Nucleus accumbens (tissue), 56 donors: Measurements from ENCODE around the gene ZNRF3.
"Not testable (repeated sequence)": the region's sequence is repeated elsewhere in the genome, so short reads cannot be mapped to it uniquely, and the experiment has no call there.

ENCODE experiments used
- DNase-seq, 56 donors: peaks; one replicate each; lab custom pipeline; 2025; lab: John Stamatoyannopoulos, UW

The ZNRF3 gene

DNA sequence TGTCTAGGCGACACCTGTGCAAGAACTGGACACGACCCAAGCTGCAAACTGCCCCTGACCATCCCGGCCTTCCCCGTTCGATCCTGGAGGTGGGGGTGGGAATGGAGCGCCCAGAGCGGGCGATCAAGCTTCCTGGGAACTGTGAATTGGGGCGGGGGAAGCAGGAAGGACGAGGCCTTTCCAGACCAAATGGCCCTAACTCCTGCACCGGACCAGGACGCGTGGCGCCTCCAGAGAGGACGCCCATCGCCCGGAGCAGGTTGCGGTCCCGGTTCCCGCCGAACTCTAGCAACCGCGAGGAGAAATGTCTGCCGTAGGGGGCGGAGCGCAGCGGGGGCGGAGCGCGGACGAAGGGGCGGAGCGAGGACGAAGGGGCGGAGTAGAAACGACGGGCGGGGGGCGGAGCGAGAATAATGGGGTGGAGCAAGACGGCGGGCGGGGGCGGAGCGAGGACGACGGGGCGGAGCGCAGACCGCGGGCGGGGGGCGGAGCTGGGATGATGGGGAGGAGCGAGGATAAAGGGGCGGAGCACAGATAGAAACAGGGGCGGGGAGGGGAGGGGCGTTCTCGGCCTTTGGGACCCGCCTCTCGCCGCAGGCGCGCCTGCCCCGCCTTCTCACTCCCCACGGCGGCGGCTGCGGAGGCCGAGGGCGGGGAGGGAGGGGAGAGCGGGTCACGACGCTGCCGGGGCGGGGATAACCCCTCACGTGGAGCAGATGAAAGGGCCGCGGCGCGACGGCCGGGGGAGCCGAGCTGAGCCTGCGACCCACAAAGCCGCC is at the start of gene ZNRF3:
Gene ZNRF3, plus strand, starts transcription at position 695 of the 779 bp plus-strand sequence. CDS start 195 bp downstream, outside the sequence.
- DNase-seq, result peak; percentile 69 to 98 (median 95)

DNA sequence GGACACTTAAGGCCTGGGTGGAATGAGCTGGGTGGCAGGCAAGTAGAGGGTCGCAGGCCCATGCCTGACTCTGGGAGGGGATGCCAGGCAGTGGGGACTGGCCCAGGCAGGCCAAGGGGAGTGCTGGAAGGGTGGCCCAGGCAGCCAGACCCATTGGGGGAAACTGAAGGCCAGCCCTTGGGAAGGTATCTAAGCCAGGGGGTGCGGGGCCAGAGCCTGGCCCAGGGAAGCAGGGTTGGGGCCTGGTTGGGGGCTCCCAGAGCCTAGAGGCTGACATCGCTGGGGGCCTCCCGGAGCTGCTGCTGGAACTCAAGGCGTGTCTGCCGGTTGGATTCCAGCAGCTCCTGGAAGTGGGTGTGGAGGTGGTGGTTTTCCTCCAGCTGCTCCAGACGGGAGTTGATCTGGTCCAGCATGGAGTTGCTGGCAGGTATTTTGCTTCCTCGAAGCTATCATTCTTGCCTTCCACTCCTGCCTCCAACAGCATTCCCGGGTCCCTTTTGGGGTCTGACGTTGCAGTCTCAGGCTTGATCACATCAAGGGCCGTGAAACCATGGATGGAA is 47.7 kb upstream of the ZNRF3 start:
- DNase-seq, result no peak

DNA sequence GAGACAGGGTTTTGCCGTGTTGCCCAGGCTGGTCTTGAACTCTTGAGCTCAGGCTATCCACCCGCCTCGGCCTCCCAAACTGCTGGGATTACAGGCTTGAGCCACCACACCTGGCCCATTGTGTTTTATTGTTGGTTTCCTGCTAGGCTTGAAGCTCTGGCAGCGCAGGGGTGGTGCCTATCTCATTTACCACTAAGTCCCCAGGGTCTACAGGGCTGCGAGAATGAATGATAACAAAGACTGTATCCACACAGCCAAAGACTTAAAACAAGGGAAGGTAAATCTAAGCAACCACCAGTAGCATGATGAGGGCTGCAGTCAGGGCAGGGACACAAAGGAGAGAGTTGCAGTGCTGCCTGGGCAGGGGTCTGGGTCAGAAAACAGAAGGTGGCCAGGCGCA is 45.7 kb upstream of the ZNRF3 start:
- no peak for DNase-seq

DNA sequence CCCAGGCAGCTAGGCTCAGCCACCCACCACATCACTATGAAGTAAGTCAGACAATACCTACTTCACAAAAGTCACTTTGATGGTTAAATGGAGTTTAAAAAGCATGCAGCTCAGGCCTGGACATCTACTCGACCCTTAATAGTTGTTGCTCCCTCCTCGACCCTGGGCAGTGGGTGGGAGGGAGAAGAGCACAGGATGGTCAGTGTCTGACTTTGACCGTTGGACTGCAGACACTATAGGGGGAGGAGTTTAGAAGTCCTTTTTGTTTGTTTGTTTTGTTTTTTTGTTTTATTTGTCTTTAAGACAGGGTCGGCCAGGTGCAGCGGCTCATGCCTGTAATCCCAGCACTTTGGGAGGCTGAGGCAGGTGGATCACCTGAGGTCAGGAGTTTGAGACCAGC is 44.4 kb upstream of the ZNRF3 start:
- DNase-seq, result no peak

DNA sequence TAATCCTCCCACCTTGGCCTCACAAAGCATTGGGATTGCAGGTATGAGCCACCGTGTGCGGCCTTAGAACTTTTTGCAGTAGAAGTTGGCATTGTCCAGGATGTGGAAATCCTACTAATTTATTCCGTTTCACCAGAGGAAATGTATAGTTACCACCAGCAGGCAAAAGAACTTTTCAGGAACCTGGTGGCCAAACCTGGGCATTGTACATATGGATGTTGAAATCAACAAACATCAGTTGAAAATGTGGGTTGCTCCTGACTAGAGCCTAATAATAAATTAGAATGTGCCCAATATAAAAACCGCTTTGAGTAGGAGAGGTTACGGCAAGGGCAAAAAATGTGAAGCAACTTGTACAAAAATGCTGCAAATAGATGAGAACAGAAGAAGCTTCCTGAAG is 42.3 kb upstream of the ZNRF3 start:
- DNase-seq, result no peak

DNA sequence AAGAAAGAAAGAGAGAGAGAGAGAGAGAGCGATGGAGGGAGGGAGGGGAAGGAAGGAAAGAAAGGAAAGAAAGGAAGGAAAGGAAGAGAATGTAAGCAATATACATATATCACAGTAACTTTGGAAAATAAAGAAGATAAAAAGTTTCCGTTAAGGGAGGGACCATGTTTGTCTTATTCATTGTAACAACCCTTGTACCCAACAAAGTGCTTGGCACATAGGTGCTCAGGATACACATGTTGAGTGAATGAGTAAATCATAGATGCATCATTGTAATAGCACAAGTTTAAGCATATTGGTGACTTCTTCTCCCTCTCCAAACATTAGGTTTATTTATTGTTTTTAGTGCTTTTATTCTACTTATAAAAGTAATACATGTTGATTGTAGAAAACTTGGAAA is 39.7 kb upstream of the ZNRF3 start:
- DNase-seq, result no peak

DNA sequence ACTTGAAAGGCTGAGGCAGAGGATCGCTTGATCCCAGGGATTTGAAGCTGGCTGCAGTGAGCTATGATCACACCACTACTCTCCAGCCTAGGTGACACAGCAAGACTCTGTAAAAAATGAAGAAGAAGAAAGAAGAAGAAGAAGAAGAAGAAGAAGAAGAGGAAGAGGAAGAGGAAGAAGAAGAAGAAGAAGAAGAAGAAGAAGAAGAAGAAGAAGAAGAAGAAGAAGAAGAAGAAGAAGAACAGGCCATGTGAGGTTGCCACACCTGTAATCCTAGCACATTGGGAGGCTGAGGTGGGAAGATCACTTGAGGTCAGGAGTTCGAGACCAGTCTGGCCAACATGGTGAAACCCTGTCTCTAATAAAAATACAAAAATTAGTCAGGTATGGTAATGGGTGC is 39.1 kb upstream of the ZNRF3 start:
- not testable (repeated sequence) for DNase-seq

DNA sequence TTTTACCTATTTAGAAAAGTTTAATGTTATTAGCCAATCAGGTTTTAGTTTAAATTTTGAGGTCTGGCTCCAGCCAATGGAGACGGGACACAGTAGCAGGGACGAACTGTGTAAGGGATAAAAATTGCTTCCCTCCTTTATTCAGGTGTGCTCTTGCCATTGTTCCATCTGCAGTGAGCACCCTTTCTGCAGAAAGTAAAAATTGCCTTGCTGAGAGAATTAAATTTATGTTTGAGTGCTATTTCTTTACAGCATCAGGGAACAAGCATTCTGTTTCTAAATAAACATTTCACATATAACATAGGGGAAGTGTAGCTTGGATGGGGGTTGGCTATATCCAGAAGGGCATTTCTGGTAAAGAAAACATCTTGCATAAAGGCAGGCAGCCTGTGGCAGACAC is 36.4 kb upstream of the ZNRF3 start:
- no peak for DNase-seq

DNA sequence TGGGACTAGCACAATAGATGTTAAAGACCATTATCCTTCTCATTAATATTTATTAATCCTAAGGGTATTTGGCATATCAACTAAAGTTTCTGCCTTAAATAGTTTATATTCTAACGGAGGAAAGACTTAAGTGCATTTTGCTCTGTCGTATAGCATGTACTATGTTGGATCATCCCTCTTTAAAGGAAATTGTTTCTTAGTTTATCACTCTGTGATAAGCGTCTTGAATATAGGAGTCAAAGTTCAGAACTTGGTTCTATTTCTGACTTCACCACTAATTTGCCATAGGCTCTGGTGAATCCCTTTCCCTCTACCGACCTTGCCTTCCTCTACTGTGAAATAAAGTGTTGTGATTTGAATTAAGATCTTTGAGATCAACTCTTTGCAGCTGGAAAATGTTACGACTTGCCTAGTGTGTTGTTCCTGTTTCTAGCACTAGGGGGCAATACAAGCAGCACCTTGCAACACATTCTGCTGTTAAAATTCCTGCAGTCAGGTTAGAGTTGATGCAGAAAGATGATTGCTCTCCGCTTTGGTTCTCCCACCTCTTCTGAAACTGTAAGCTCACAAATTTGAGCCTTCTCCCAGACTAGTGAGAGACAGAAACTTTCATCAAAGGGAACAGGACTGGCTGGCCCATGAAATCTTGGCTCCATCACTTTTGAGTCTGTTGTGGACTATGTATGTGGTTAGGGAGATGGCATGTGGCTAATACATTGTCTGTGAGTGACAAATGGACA is 27.8 kb upstream of the ZNRF3 start:
- DNase-seq, result peak in 37 of 56 donors; percentile 1 to 69 (median 15)

DNA sequence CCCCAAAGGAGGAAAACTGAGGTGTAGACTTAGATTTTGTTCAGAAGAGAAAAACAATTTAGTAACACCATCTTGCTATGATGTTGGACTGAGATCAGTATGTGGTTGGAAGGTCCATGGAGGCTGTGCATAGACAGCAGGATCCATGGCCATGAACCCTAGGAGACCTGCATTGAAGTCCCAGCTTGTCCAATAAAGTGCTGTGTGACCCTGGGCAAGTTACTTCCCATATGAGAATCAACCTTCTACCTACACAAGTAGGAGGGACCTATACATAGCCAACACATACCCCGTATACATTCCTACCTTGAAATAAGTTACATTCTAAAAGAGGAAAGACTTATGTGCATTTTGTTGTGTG is 27.3 kb upstream of the ZNRF3 start:
- no peak for DNase-seq

DNA sequence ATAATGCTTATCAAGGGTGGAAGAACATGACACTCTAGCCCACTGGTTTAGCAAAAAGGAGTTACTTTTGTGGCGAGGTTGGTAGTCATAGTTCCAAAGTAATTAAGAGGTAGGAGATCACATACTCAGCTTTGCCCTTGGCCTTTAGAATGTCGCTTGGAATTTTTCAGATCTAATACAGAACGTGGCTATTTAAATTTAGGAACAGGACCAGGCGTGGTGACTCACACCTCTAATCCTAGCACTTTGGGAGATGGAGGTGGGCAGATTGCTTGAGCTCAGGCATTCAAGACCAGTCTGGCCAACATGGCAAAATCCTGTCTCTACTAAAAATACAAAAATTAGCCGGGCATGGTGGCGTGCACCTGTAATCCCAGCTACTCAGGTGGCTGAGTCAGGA is 26.1 kb upstream of the ZNRF3 start:
- DNase-seq, result no peak

DNA sequence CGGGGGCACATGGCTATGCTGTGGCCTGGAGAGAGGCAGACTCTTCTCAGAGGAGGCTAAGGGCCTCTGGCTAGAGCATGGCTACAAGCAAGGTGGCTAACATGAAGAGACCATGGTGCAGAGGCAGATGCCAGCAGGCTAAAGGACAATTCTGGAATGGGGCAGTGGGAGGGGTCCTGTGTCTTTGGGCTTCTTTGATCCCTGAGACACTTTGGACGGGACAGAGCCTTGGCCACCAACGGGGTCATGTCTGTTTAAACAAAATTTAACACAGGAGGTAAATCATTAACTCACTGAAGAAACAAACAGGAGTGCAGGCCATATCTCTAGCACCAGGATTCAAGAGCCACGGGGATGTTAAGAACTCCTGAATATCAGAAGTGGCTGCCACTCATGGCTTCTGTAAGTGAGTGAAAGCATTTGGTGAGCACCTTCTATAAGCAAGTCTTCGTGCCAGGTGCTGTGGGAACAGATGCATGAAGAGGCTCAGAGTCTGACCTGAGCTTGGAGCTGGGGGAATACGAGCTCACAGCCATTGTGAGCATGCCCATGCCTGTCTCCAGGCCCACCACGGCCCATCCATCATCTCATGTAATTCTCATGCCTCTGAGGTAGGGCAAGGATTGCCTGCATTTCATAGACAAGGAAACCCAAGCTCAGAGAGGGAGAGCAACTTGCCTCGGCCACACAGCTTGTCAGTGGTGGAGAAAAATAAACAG is 18.3 kb upstream of the ZNRF3 start:
- no peak for DNase-seq

DNA sequence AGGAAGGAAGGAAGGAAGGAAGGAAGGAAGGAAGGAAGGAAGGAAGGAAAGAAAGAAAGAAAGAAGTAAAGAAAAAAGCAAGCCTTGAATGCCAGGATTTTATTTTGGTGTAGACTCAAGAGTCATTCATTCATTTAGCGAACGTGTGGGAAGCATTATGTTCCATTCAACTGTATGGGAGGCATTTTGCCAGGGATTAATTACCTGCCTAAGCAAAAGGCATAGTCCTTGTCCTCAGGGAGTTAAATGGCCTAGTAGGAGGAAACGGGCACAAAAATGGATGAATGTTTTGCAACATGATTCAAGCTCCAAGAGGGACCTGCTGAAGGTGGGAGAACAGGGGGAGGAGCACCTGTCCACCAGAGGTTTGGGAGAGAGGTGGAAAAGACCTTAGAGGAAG is 16.2 kb upstream of the ZNRF3 start:
- DNase-seq, result no peak

DNA sequence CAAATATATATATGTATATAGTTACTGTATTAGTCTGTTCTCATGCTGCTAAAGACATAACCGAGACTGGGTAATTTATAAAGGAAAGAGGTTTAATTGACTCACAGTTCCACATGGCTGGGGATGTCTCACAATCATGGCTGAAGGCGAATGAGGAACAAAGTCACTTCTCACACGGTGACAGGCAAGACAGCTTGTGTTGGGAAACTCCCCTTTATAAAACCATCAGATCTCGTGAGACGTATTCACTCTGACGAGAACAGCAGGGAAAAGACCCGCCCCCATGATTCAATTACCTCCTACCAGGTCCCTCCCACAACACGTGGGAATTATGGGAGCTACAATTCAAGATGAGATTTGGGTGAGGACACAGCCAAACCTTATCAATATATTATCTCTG is 15.0 kb upstream of the ZNRF3 start:
- not testable (repeated sequence) for DNase-seq

DNA sequence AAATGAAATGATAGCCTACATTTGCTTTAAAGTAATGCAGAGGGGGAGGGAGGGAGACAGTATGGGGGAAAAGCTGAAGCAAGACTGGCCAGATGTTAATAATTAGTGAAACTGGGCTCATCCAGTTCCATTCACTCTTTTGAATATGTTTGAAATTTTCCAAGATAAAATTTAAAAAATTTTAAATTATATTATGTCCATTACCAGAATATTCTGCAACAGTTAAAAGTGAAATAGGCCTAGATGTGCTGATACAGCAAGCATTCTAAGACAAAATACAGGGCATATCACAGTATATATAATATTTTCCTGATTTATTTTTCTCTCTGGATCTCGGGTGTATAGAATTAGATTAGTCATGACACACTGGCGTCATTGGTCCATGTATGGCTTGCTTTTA is 13.6 kb upstream of the ZNRF3 start:
- DNase-seq, result no peak

DNA sequence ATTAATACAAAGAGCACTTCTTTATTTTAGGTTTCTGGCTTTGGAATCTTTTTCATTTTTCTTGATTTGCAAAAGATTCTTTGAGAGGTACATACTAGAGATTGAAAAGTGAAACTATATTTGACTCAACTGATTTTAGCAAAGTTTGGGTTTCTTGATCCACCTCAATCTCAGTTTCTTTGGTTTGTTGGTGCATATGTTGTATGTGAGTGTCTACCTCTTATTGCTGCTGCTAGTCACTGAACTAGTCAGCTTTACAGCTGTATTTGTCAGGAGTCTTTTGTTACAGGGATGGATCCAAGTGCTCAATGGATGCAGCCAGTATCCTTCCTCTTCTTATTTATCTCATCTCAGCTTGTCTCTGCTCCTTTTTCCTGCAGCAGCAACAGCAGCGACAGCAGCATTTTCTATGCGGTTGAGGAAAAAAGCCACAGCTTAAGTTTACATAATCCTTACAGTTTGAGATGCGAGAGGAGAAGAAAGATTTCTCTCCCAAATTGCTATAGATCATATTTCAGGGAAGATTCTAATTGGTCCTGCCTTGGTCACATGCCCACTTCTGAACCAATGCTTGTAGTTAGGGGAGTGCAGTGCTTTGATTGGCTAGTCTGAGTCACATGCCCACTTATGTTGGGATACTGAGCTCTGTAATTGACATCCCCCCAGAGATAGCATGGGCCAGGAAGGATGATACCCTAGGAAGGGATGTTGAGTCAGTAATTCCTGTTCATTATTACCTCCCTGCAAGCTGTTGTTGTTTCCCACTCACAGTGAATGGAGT is 10.0 kb upstream of the ZNRF3 start:
- DNase-seq, result no peak

DNA sequence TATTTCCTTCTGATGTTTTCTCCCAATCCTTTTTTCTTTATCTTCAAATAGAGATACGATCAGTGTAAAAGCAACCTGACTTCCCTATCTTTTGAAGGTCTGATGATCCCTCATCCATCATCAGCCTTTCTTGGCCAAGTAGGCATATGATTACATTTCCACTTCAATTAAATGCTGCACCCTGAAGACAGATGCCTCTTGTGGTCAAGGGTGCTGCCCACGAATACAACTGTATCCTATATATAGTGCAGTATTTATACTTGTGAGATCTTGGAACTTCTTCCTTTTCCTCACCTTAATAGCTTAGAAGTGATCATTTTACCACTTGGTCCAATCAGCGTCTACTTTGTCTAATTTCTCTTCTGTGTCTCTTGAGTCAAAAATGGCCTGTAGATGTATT is 9.3 kb upstream of the ZNRF3 start:
- DNase-seq, result no peak

DNA sequence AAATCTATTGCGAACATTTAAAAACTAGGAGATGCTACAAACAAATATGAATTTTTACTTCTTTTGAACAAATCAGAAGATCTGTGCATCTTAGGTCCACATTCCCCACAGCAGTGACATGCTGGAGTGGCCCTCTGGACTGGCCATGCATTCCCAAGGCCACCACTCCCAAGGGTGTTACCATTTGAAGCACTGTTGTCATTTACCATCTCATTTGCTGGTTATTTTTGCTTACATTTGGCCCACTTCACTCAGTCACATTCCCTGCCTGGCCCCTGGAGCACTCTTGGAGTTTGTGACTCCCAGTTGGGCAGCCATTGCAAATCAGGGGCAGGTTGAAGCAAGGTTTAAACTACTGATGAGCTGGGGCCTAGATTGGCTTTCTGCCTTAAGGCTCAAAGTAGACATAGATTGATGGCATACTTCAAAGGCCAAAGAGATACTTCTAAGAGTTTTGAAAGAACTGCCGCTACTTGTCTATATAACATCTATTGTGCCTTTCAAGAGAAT is 8.5 kb upstream of the ZNRF3 start:
- DNase-seq, result no peak

DNA sequence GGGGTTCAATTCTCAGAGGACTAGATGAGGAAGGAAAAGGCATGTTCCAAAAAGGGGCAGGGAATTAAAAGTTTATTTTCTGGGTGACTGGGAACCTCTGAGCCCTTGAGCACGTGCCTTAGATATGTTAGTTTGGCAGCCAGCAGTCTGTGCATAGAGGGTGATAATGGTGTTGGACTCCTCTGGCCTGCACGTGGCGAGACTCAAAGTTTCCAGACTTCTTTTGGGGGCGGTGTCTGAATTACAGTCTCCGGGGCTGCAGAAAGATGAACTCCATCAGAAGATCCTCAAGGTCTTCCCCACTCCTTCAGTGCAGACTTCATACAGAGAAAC is 861 bp upstream of the ZNRF3 start:
- DNase-seq, result peak in 3 of 56 donors; percentile 41 to 47 (median 43)

DNA sequence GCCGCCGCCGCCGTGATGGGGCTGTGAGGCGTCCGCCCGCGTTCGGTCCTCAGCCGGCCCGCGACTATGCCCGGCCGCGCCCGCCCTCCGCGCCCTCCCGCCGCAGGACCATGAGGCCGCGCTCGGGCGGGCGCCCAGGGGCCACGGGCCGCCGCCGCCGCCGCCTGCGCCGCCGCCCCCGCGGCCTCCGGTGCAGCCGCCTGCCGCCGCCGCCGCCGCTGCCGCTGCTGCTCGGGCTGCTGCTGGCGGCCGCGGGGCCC is 215 bp downstream of the ZNRF3 start:
- no peak for DNase-seq
